Measurements from ENCODE around the gene ARHGEF7. TPM values are rescaled to one million over a fixed set of nuclear protein-coding genes. Genes with fewer than 3 reads are reported as not detected.

The ARHGEF7 gene
- total RNA-seq, 1 donor from 2014 or later, result 95.7 TPM

- no peak overlapping the region for H3K4me3 Mint-ChIP-seq
- H3K9me3 Mint-ChIP-seq, result no peaks in the 10 kb centered on the region
- DNase-seq (no peak), ATAC-seq (ENCODE audit: low read depth) (no peak)
- no peak overlapping the region for H3K27ac Mint-ChIP-seq
- no peaks in the 10 kb centered on the region for H3K4me1 Mint-ChIP-seq
- POLR2A ChIA-PET, result no interaction called here
- H3K36me3 Mint-ChIP-seq (ENCODE audit: low read depth), result peaks cover 88% of the 10 kb centered on the region
- intact Hi-C loops (cut with micrococcal nuclease), result loop anchor here (10.0 kb wide), 1 partner anchor 1317 kb away; no protein-coding TSS in a partner anchor
- no peak for TF ChIP-seq CTCF (IDR thresholded peaks at IDR 0.05)
- CTCF ChIA-PET, result no interaction called here
- no peaks in the 10 kb centered on the region for H3K27me3 Mint-ChIP-seq
Measured at GRCh38 chr13:111288276-111288675, 173.2 kb downstream of the ARHGEF7 start.

- CTCF ChIA-PET, result no interaction called here
- POLR2A ChIA-PET, result no interaction called here
- no peak for TF ChIP-seq CTCF (IDR thresholded peaks at IDR 0.05)
- intact Hi-C loops (cut with micrococcal nuclease), result loop anchor here (10.0 kb wide), 1 partner anchor 1316 kb away; no protein-coding TSS in a partner anchor
- DNase-seq, result no peak
- H3K36me3 Mint-ChIP-seq (ENCODE audit: low read depth), result peaks cover 88% of the 10 kb centered on the region
- H3K27ac Mint-ChIP-seq, result no peak overlapping the region
- H3K4me3 Mint-ChIP-seq, result no peak overlapping the region
- no peak for ATAC-seq (ENCODE audit: low read depth)
- H3K4me1 Mint-ChIP-seq, result no peaks in the 10 kb centered on the region
- no peaks in the 10 kb centered on the region for H3K9me3 Mint-ChIP-seq
- no peaks in the 10 kb centered on the region for H3K27me3 Mint-ChIP-seq
Measured at GRCh38 chr13:111289251-111289650, 174.1 kb downstream of the ARHGEF7 start.

- POLR2A ChIA-PET, result no interaction called here
- Mint-ChIP-seq H3K9me3 (no peaks in the 10 kb centered on the region), H3K36me3 (ENCODE audit: low read depth) (peaks cover 85% of the 10 kb centered on the region)
Measured at GRCh38 chr13:111291908-111292307, 176.8 kb downstream of the ARHGEF7 start.

GRCh38 chr13:111292710-111293485 is 177.8 kb downstream of the ARHGEF7 start:
- no peak for ATAC-seq (ENCODE audit: low read depth)
- ChIA-PET CTCF (no interaction called here), POLR2A (no interaction called here)
- H3K27ac Mint-ChIP-seq, result no peak overlapping the region
- DNase-seq, result no peak
- no peak overlapping the region for H3K4me3 Mint-ChIP-seq
- H3K4me1 Mint-ChIP-seq, result peaks cover 2% of the 10 kb centered on the region
- no peaks in the 10 kb centered on the region for H3K9me3 Mint-ChIP-seq
- H3K36me3 Mint-ChIP-seq (ENCODE audit: low read depth), result peaks cover 85% of the 10 kb centered on the region
- no peak for TF ChIP-seq CTCF (IDR thresholded peaks at IDR 0.05)
- H3K27me3 Mint-ChIP-seq, result no peaks in the 10 kb centered on the region
- intact Hi-C loops (cut with micrococcal nuclease), result no loop called here

More at GRCh38 chr13:111291908-111292307, 176.8 kb downstream of the ARHGEF7 start:
- intact Hi-C loops (cut with micrococcal nuclease), result no loop called here
- DNase-seq (no peak), ATAC-seq (ENCODE audit: low read depth) (no peak)
- TF ChIP-seq CTCF (IDR thresholded peaks at IDR 0.05), result no peak
- H3K4me1 Mint-ChIP-seq, result peaks cover 2% of the 10 kb centered on the region
- CTCF ChIA-PET, result no interaction called here
- no peak overlapping the region for H3K27ac Mint-ChIP-seq
- no peak overlapping the region for H3K4me3 Mint-ChIP-seq
- no peaks in the 10 kb centered on the region for H3K27me3 Mint-ChIP-seq

GRCh38 chr13:111295886-111296285 is 180.8 kb downstream of the ARHGEF7 start:
- CTCF ChIA-PET, result no interaction called here
- POLR2A ChIA-PET, result no interaction called here
- ATAC-seq (ENCODE audit: low read depth) (no peak), DNase-seq (no peak)
- H3K27me3 Mint-ChIP-seq, result no peaks in the 10 kb centered on the region
- peaks cover 86% of the 10 kb centered on the region for H3K36me3 Mint-ChIP-seq (ENCODE audit: low read depth)
- intact Hi-C loops (cut with micrococcal nuclease), result no loop called here
- no peak overlapping the region for H3K4me3 Mint-ChIP-seq
- TF ChIP-seq CTCF (IDR thresholded peaks at IDR 0.05), result no peak
- H3K4me1 Mint-ChIP-seq, result peaks cover 2% of the 10 kb centered on the region
- H3K27ac Mint-ChIP-seq, result no peak overlapping the region
- H3K9me3 Mint-ChIP-seq, result no peaks in the 10 kb centered on the region

Data from activated B cell treated with CpG ODN at 0.5 μM for 24 hours (primary cell).